Adipocyte (in vitro differentiated cells): ENCODE measurements around the gene NOL6.

ENCODE experiments used
- DNase-seq: peaks from one replicate; pipeline ENCODE4 v3.0.0-alpha.2; 2015; ENCODE audit warnings: low read depth
- H3K27me3 ChIP-seq: replicated peaks from 2 replicates; pipeline ENCODE4 v1.7.0; 2013; ENCODE audit warnings: mild to moderate bottlenecking, low read length, moderate library complexity; ENCODE audit not compliant: control insufficient read depth, insufficient read depth
- H3K36me3 ChIP-seq: 2 replicates; pipeline ENCODE4 v1.7.0; 2013; ENCODE audit warnings: low read length, mild to moderate bottlenecking, moderate library complexity; ENCODE audit not compliant: control insufficient read depth, insufficient read depth, severe bottlenecking
- H3K4me1 ChIP-seq: 2 replicates; pipeline ENCODE4 v1.7.0; 2013; ENCODE audit warnings: mild to moderate bottlenecking, low read length, moderate library complexity; ENCODE audit not compliant: control insufficient read depth, insufficient read depth
- H3K4me3 ChIP-seq: 2 replicates; pipeline ENCODE4 v1.7.0; 2013; ENCODE audit warnings: mild to moderate bottlenecking, low read length, moderate library complexity
- H3K9ac ChIP-seq: 2 replicates; pipeline ENCODE4 v1.7.0; 2013; ENCODE audit warnings: mild to moderate bottlenecking, low read length, moderate library complexity
- H3K9me3 ChIP-seq: 2 replicates; pipeline ENCODE4 v1.7.0; 2013; ENCODE audit warnings: mild to moderate bottlenecking, low read length, moderate library complexity; ENCODE audit not compliant: control insufficient read depth

NOL6 gene

GRCh38 chr9:33449715-33450114 lies 24.0 kb downstream of the NOL6 start:
- H3K9ac ChIP-seq: no peak overlapping the region
- H3K9me3 ChIP-seq: no peaks in the 10 kb centered on the region
- H3K36me3 ChIP-seq: no peaks in the 10 kb centered on the region
- H3K27me3 ChIP-seq: peaks cover 7% of the 10 kb centered on the region
- H3K4me1 ChIP-seq: peaks cover 27% of the 10 kb centered on the region
- H3K4me3 ChIP-seq: no peak overlapping the region
- no peak for DNase-seq

DNA sequence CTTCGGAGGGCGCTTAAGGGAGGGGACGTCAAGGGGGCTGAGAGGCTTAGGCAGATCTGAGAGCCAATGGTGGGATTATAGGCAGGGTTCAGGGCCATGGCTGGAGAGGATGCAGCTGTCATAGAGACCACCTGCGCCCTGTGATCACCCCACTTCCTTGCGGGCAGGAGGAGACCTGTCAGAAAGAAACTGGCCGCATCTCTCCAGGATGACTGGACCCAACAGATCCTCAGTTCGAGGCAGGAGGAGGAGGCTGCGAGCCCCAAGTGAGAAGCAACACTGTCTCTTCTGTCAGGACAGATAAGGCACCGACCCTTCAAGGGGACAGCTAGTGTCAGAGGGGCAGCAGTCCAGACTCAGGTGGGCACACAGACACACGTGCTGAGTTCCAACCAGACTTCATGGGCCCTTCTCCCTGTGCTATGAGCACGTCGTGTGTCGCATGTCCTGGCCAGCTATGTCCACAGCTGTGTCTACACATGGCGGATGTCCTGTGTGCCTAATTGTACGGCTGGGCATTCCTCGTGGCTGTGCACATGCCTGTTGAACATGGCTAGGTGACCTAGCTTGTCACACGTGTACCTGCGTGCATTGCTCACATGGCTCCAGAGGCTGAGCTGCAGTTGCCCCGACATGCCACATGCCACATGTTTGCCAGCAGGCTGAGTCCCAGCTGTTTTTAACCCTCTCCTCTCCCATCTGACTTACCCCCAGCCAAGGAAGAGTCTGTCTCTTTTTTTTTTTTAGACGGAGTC lies 25.7 kb downstream of the NOL6 start:
- Histone ChIP-seq H3K36me3 (no peaks in the 10 kb centered on the region), H3K9ac (peak overlapping the region; percentile 58)

GRCh38 chr9:33446946-33447798 lies 26.6 kb downstream of the NOL6 start, which contains the start of gene AQP3:
TSS of gene AQP3 (minus strand) at chr9:33447593. CDS start at chr9:33447530, 63 bp downstream.
- H3K27me3 ChIP-seq: peaks cover 7% of the 10 kb centered on the region
- DNase-seq: peak; percentile 81

More for the DNA sequence above, 25.7 kb downstream of the NOL6 start:
- H3K9me3 ChIP-seq: no peaks in the 10 kb centered on the region
- H3K27me3 ChIP-seq: peaks cover 7% of the 10 kb centered on the region
- H3K4me3 ChIP-seq: peak overlapping the region; percentile 86
- no peak for DNase-seq
- H3K4me1 ChIP-seq: peaks cover 24% of the 10 kb centered on the region

DNA sequence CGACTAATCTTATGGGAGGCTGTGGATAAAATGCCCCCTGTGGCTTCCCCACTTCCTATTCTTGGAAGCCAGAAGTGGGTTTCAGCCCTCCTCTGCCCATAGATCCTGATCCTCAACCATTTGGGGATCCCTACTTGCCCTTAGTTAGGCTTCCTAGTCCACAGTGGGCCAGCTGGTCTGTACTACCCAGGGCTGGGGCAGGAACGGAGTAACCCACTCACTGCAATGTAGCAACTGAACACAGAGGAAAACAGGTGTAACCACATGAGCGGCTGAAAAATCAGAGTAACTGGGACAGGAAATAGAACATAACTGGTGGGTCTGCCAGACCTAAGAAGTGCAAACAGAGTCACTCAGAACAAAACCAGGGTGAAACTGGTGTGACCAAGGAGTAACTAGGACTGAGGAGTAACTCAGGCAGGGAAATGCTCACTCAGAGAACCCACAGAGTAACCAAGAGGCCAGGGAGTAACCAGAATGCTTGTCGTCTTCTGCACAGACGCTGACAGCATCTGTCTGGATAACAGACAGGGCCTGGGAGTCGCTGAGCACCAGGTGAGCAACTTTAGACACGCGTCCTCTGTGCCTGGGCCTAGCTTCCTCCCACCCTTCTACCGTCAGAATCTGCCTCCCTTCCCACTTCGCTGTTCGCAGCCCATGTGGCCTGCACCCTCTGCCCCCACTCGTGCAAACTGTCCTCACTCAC lies 27.3 kb downstream of the NOL6 start:
- H3K27me3 ChIP-seq: peaks cover 7% of the 10 kb centered on the region
- H3K36me3 ChIP-seq: peaks cover 13% of the 10 kb centered on the region
- no peaks in the 10 kb centered on the region for H3K9me3 ChIP-seq
- H3K9ac ChIP-seq: peak overlapping the region; percentile 85
- peaks cover 23% of the 10 kb centered on the region for H3K4me1 ChIP-seq
- DNase-seq: no peak
- peak overlapping the region; percentile 86 for H3K4me3 ChIP-seq

More at GRCh38 chr9:33446946-33447798, 26.6 kb downstream of the NOL6 start, which contains the start of gene AQP3:
- Histone ChIP-seq H3K4me1 (peaks cover 23% of the 10 kb centered on the region), H3K9me3 (no peaks in the 10 kb centered on the region), H3K9ac (peak within 1 kb of the TSS; percentile 85), H3K36me3 (peaks cover 6% of the 10 kb centered on the region), H3K4me3 (peak within 1 kb of the TSS; percentile 86)

DNA sequence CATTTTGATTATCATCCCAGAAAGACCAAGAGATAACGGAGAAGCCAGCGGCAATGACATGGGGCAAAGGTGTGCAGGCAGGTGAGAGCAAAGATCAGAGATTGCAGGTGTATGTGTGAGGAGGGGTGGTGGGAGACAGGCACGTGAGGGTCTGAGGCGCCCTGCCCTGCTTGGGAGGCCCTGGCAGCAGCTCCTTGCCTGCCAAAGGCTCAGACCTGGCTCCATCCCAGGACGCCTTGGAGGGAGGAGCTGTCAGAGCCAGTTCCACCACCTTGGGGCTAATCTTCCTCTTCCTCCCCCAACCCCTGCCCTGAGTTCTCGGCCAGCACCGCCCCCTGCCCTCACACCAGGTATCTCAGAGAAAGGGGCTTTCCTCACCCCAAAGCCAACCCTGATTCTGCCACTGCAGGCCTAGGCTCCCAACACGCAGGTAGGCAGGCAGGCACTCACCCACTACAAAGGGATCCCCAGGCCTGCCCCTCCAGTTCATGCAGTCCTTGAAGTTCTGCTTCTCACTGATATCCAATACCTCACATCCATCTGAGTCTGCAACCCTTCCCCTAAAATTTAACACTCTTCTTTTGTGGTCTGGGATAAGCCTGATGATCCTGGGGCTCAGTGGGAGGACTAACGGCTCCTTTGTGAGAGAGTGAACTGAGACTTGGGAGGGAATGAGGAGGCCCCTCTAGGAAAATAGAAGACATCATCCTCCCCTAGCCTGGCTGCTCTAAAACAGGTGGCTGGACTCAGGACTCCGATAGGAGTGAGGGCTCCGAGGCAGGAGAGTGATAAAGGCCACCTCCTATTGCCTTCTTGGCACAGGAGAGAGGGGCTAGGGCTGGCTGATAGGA lies 28.1 kb downstream of the NOL6 start:
- H3K4me3 ChIP-seq: peak overlapping the region; percentile 86
- H3K9me3 ChIP-seq: no peaks in the 10 kb centered on the region
- H3K36me3 ChIP-seq: peaks cover 13% of the 10 kb centered on the region
- no peak overlapping the region for H3K9ac ChIP-seq
- peaks cover 7% of the 10 kb centered on the region for H3K27me3 ChIP-seq
- no peak for DNase-seq
- H3K4me1 ChIP-seq: peaks cover 23% of the 10 kb centered on the region

DNA sequence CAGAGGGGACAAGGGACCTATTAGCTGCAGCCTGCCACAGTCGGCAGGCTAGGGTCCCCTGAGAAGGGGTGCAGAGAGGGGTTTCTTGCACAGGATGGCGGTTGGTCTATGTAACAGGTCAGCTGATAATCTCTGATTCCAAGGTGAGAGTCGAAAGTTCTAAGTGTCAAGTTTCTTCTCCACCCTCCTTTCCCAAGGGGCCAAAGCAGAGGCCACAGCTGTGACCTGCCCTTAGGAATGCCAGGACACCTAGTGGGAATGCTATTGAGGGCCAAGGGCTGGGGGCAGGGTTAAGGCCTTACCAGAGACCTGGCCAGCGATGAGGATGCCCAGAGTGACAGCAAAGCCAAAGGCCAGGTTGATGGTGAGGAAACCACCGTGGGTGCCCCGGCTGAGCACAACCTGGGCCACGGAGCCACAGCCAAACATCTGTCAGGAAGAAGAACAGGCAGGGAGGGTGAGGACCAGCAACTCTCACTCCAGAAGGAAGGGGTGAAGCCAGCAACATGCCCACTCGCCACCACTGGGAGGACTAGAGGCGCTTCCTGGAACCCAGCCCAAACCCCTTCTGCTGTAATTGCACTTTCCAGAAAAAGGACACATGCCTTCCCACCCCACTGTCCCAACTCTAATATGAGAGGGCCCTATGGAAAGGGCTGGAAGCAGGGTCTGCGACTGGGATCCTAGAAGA lies 30.1 kb downstream of the NOL6 start:
- no peaks in the 10 kb centered on the region for H3K9me3 ChIP-seq
- H3K9ac ChIP-seq: no peak overlapping the region
- H3K4me3 ChIP-seq: no peak overlapping the region
- peaks cover 11% of the 10 kb centered on the region for H3K27me3 ChIP-seq
- peaks cover 33% of the 10 kb centered on the region for H3K4me1 ChIP-seq
- no peak for DNase-seq
- peaks cover 13% of the 10 kb centered on the region for H3K36me3 ChIP-seq

DNA sequence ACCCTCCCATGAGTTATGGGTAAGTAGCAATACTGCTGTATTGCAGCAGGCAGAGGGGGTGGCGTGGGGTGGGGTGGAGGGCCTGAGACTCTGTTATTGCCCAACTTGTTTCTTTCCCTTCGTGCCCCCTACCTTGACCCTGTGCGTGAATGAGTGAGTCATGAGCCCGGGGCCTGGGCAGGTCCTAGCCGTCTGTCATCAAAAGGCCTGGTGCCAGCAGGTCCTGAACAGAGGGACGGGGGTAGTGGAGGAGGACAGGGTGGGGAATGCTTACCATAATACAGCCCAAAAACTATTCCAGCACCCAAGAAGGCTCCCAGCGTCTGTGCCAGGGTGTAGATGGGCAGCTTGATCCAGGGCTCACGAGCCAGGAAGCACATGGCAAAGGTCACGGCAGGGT lies 30.7 kb downstream of the NOL6 start:
- no peaks in the 10 kb centered on the region for H3K9me3 ChIP-seq
- no peak overlapping the region for H3K9ac ChIP-seq
- peaks cover 32% of the 10 kb centered on the region for H3K4me1 ChIP-seq
- peaks cover 8% of the 10 kb centered on the region for H3K27me3 ChIP-seq
- peaks cover 13% of the 10 kb centered on the region for H3K36me3 ChIP-seq
- DNase-seq: no peak
- H3K4me3 ChIP-seq: no peak overlapping the region

GRCh38 chr9:33442125-33442524 lies 31.6 kb downstream of the NOL6 start:
- Histone ChIP-seq H3K36me3 (peaks cover 13% of the 10 kb centered on the region), H3K27me3 (peaks cover 4% of the 10 kb centered on the region), H3K4me3 (no peak overlapping the region), H3K9me3 (no peaks in the 10 kb centered on the region), H3K9ac (no peak overlapping the region), H3K4me1 (peaks cover 27% of the 10 kb centered on the region)
- no peak for DNase-seq

GRCh38 chr9:33440609-33441008 lies 33.1 kb downstream of the NOL6 start:
- peaks cover 18% of the 10 kb centered on the region for H3K4me1 ChIP-seq
- DNase-seq: no peak
- peaks cover 14% of the 10 kb centered on the region for H3K27me3 ChIP-seq
- peaks cover 13% of the 10 kb centered on the region for H3K36me3 ChIP-seq
- no peak overlapping the region for H3K9ac ChIP-seq
- no peaks in the 10 kb centered on the region for H3K9me3 ChIP-seq
- H3K4me3 ChIP-seq: no peak overlapping the region

DNA sequence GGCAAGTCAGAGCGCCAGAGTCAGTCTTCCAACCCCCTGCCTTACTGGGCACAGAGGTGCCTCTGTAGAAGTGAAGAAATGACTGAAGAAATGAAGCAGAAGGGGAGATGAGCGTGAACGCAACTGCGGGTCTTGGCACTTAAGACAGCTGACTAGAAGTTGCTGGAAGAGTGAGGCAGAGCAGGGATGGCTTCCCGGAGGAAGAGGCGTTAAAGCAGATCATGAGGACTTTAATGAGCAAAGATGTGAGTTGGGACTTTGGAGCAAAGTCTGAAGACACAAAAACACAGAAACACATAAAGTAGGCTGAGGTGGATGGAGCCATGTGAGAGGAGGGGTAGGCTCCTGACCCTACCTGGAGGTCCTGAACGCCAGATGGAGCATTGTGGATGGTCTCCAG lies 33.5 kb downstream of the NOL6 start:
- Histone ChIP-seq H3K27me3 (peaks cover 18% of the 10 kb centered on the region), H3K36me3 (peaks cover 13% of the 10 kb centered on the region), H3K9ac (no peak overlapping the region), H3K9me3 (no peaks in the 10 kb centered on the region), H3K4me1 (peaks cover 16% of the 10 kb centered on the region), H3K4me3 (no peak overlapping the region)
- no peak for DNase-seq
